HepG2 (cell line): ENCODE measurements around the gene UTP15. TPM values are rescaled to one million over a fixed set of nuclear protein-coding genes. Genes with fewer than 3 reads are reported as not detected.

Source experiments
- CERS6 ChIP-seq: sonication (generic); formaldehyde crosslinking; IDR thresholded peaks from 2 replicates; pipeline ENCODE4 v1.5.0; 2020; ENCODE audit warnings: missing genetic modification reagents
- CHD4 ChIP-seq: fragments of 200-600 bp; sonication (generic); IDR thresholded peaks from 2 replicates; pipeline ENCODE4 v1.7.0; 2017; ENCODE audit warnings: mild to moderate bottlenecking, low read length, borderline replicate concordance
- CREB3 ChIP-seq: sonication (generic); formaldehyde crosslinking; IDR thresholded peaks from 2 replicates; pipeline ENCODE4 v1.5.0; 2020; ENCODE audit warnings: missing genetic modification reagents
- GPN1 ChIP-seq: sonication (generic); formaldehyde crosslinking; IDR thresholded peaks from 2 replicates; pipeline ENCODE4 v1.5.1; 2020; ENCODE audit warnings: missing genetic modification reagents, borderline replicate concordance
- MED13 ChIP-seq: sonication (generic); formaldehyde crosslinking; IDR thresholded peaks from 2 replicates; pipeline ENCODE4 v1.5.0; 2020; ENCODE audit warnings: missing genetic modification reagents
- RELA ChIP-seq: sonication (generic); formaldehyde crosslinking; IDR thresholded peaks from 2 replicates; pipeline ENCODE4 v1.4.0; 2020; ENCODE audit warnings: missing genetic modification reagents
- RFX1 ChIP-seq: fragments of 450-650 bp; IDR thresholded peaks from 2 replicates; pipeline ENCODE4 v1.6.1; 2017
- SOX6 ChIP-seq, 2 experiments: fragments of 450-650 bp in 1 of 2; sonication (generic) in 1 of 2; formaldehyde crosslinking in 1 of 2; IDR thresholded peaks; 2 replicates each; pipeline versions ENCODE4 v1.4.0 to v1.6.1; 2017 to 2020; ENCODE audit warnings: antibody characterized with exemption in 1 of 2, mild to moderate bottlenecking in 1 of 2, missing genetic modification reagents in 1 of 2
- ZBTB26 ChIP-seq: IDR thresholded peaks from 2 replicates; pipeline ENCODE4 v1.6.1; 2016; ENCODE audit warnings: missing compliant biosample characterization, missing genetic modification reagents, borderline replicate concordance
- ZNF264 ChIP-seq: sonication (generic); formaldehyde crosslinking; IDR thresholded peaks from 2 replicates; pipeline ENCODE4 v1.4.0; 2020; ENCODE audit warnings: missing genetic modification reagents
- ZNF432 ChIP-seq: sonication (generic); formaldehyde crosslinking; IDR thresholded peaks from 2 replicates; pipeline ENCODE4 v1.5.0; 2020; ENCODE audit warnings: missing genetic modification reagents, mild to moderate bottlenecking, borderline replicate concordance
- ZNF652 ChIP-seq: IDR thresholded peaks from 2 replicates; pipeline ENCODE4 v1.6.1; 2016; ENCODE audit warnings: low read depth, borderline replicate concordance
- ZNF839 ChIP-seq: sonication (generic); formaldehyde crosslinking; IDR thresholded peaks from 2 replicates; pipeline ENCODE4 v1.4.0; 2020; ENCODE audit warnings: missing genetic modification reagents, mild to moderate bottlenecking, borderline replicate concordance
- ZSCAN20 ChIP-seq: sonication (generic); formaldehyde crosslinking; IDR thresholded peaks from 2 replicates; pipeline ENCODE4 v1.4.0; 2020; ENCODE audit warnings: missing genetic modification reagents, mild to moderate bottlenecking, borderline replicate concordance
- polyA plus RNA-seq, 8 experiments: library from polyadenylated mRNA; depleted of rRNA in 3 of 8; stranded (reverse) in 7 of 8; unstranded in 1 of 8; fragments of >200 nt; fragmentation: Illumina TruSeq in 4 of 8; extraction: Trizol in 4 of 8; gene quantifications; 2 replicates each; pipeline versions ENCODE4 v1.2.1 to v1.2.3, GENCODE V29; 2011 to 2016; ENCODE audit warnings: low read depth in 4 of 8, missing spikeins in 1 of 8, mixed read lengths in 1 of 8; ENCODE audit not compliant: insufficient read depth in 1 of 8
- total RNA-seq, 5 experiments: library from RNA; depleted of rRNA; stranded (reverse); fragments of >200 nt; fragmentation: Illumina TruSeq; extraction: Trizol; gene quantifications; 2 replicates each; pipeline ENCODE4 v1.2.3, GENCODE V29; 2016; ENCODE audit warnings: low read depth in 1 of 5
- TF ChIP-seq, protein P1 (sequence below): sonication (generic); formaldehyde crosslinking; IDR thresholded peaks from 2 replicates; pipeline ENCODE4 v1.9.0; 2021; ENCODE audit warnings: mild to moderate bottlenecking, missing genetic modification reagents
- TF ChIP-seq, protein P2 (sequence below): IDR thresholded peaks from 2 replicates; pipeline ENCODE4 v1.6.1; 2016; ENCODE audit warnings: missing biosample characterization, missing genetic modification reagents, low read depth

Gene UTP15
- total and polyA plus RNA-seq, 2 of the 13 experiments (the other 11 are each of a cell fraction or from before 2014, with no cell fraction given) = 7.3 to 35.8 TPM

DNA sequence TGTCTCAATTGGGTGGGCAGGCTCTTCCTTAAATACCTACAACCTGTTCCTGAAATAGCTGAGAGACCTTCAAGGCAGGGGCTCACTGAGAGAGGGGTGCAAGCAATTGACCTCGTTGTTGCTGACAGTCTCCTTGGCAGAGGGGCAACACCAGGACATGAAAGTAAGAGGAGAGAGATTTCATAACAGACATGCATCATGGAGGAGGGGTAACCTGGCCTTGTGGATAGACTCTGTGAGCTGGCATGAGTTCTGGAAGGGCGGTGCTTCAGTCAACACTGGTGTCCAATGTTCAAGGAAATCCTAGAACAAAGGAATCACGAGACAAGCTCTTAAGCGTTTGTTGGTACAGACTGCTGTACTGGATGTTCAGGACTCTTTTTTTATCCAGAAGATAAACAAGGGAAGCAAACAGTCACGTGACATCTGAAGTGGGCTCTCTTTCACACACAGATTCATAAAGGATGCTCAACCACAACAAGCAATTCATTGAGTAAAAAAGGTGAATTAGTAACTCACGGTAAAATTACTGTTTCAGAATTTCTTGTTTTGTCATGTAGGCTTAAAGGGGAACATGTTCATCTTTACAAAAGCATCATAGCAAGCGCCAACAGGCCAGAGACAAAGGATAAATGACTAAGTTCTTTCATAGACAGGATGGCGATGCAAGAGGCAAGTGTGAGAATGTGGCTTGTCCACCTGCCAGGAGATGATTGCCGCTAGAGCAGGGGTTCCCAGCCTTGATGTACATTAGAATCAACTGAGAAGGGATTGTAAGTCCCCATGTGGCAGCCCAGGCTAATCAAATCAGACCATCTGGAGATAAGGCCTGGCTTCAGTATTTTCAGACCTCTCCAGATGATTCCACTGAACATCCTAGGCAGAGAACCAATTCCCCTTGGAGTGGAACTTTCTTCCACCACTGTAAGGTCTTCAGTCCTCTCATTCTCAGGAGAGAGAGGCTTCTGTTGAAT, 20.8 kb upstream of the UTP15 start (continued):
- TF ChIP-seq, protein P1, sequence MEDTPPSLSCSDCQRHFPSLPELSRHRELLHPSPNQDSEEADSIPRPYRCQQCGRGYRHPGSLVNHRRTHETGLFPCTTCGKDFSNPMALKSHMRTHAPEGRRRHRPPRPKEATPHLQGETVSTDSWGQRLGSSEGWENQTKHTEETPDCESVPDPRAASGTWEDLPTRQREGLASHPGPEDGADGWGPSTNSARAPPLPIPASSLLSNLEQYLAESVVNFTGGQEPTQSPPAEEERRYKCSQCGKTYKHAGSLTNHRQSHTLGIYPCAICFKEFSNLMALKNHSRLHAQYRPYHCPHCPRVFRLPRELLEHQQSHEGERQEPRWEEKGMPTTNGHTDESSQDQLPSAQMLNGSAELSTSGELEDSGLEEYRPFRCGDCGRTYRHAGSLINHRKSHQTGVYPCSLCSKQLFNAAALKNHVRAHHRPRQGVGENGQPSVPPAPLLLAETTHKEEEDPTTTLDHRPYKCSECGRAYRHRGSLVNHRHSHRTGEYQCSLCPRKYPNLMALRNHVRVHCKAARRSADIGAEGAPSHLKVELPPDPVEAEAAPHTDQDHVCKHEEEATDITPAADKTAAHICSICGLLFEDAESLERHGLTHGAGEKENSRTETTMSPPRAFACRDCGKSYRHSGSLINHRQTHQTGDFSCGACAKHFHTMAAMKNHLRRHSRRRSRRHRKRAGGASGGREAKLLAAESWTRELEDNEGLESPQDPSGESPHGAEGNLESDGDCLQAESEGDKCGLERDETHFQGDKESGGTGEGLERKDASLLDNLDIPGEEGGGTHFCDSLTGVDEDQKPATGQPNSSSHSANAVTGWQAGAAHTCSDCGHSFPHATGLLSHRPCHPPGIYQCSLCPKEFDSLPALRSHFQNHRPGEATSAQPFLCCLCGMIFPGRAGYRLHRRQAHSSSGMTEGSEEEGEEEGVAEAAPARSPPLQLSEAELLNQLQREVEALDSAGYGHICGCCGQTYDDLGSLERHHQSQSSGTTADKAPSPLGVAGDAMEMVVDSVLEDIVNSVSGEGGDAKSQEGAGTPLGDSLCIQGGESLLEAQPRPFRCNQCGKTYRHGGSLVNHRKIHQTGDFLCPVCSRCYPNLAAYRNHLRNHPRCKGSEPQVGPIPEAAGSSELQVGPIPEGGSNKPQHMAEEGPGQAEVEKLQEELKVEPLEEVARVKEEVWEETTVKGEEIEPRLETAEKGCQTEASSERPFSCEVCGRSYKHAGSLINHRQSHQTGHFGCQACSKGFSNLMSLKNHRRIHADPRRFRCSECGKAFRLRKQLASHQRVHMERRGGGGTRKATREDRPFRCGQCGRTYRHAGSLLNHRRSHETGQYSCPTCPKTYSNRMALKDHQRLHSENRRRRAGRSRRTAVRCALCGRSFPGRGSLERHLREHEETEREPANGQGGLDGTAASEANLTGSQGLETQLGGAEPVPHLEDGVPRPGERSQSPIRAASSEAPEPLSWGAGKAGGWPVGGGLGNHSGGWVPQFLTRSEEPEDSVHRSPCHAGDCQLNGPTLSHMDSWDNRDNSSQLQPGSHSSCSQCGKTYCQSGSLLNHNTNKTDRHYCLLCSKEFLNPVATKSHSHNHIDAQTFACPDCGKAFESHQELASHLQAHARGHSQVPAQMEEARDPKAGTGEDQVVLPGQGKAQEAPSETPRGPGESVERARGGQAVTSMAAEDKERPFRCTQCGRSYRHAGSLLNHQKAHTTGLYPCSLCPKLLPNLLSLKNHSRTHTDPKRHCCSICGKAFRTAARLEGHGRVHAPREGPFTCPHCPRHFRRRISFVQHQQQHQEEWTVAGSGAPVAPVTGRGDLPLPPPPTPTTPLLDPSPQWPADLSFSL = no peak
- TF ChIP-seq CREB3 (CRISPR knock-in tag) = no peak
- TF ChIP-seq RFX1 = 0 out of 2 replicates have a peak, but pooled peaks have one; percentile 10
- TF ChIP-seq ZSCAN20 (CRISPR knock-in tag) = no peak
- TF ChIP-seq ZNF652 (CRISPR knock-in tag) = no peak
- TF ChIP-seq SOX6 (IDR thresholded peaks at IDR 0.05) = peak; percentile 99
- peak; percentile 100 for TF ChIP-seq SOX6 (CRISPR knock-in tag; IDR thresholded peaks at IDR 0.05)
- peak; percentile 93 for TF ChIP-seq MED13 (CRISPR knock-in tag)
- TF ChIP-seq ZBTB26 = peak; percentile 72
- TF ChIP-seq ZNF264 (CRISPR knock-in tag) = no peak
- no peak for TF ChIP-seq ZNF839 (CRISPR knock-in tag)
- TF ChIP-seq, protein P2, sequence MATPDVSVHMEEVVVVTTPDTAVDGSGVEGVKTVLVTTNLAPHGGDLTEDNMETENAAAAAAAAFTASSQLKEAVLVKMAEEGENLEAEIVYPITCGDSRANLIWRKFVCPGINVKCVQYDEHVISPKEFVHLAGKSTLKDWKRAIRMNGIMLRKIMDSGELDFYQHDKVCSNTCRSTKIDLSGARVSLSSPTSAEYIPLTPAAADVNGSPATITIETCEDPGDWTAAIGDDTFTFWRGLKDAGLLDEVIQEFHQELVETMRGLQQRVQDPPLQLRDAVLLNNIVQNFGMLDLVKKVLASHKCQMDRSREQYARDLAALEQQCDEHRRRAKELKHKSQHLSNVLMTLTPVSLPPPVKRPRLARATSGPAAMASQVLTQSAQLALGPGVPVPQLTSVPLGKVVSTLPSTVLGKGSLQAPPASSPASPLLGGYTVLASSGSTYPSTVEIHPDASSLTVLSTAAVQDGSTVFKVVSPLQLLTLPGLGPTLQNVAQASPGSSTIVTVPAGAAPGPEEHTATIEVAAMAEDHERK = no peak
- TF ChIP-seq ZNF432 (CRISPR knock-in tag) = no peak
- TF ChIP-seq CERS6 (CRISPR knock-in tag) = no peak
- TF ChIP-seq CHD4 = 0 out of 2 replicates have a peak, but pooled peaks have one; percentile 4
- no peak for TF ChIP-seq GPN1 (CRISPR knock-in tag)
- TF ChIP-seq RELA (CRISPR knock-in tag) = no peak
